ENCODE measurements around the gene FGFR4.

Gene FGFR4

DNA sequence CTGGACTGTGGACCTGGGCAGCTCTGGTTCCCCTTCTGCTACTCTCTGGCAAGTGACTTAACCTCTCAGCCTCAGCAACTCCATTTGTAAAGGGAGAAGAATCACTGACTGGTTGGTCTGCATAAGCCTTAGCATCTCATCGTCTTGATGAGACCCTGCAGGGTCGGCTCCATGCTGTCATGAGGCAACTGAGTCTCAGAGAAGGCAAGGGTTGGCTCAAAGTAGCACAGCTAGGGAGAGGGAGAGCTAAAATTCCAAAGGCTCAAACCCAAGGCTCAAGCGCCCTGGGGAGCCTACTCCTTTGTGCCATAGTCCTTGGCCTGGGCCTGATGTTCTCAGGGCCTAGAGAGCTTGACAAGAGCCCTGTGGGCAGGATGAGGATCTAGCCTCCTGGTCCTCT is 4.5 kb downstream of the FGFR4 start:
- H3K4me3 ChIP-seq (ENCODE audit: low read depth, low read length), result no peak overlapping the region

DNA sequence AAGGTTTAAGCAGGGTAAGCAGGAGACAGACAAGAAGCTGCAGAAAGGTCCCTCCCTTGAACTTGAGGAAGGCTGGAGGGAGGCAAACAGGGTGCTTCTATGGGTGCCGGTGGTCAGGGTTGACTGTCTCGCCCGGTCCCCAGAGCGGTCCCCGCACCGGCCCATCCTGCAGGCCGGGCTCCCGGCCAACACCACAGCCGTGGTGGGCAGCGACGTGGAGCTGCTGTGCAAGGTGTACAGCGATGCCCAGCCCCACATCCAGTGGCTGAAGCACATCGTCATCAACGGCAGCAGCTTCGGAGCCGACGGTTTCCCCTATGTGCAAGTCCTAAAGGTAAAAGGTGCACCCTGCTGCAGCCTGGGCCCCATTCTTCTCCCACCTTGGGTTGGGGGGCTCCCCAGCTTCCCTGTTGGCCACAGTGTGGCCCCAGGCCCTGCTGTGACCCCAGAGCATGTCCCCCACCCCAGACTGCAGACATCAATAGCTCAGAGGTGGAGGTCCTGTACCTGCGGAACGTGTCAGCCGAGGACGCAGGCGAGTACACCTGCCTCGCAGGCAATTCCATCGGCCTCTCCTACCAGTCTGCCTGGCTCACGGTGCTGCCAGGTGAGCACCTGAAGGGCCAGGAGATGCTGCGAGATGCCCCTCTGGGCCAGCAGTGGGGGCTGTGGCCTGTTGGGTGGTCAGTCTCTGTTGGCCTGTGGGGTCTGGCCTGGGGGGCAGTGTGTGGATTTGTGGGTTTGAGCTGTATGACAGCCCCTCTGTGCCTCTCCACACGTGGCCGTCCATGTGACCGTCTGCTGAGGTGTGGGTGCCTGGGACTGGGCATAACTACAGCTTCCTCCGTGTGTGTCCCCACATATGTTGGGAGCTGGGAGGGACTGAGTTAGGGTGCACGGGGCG is 5.7 kb downstream of the FGFR4 start:
- no peak overlapping the region for H3K4me3 ChIP-seq (ENCODE audit: low read depth, low read length)
- TF ChIP-seq, protein P1, sequence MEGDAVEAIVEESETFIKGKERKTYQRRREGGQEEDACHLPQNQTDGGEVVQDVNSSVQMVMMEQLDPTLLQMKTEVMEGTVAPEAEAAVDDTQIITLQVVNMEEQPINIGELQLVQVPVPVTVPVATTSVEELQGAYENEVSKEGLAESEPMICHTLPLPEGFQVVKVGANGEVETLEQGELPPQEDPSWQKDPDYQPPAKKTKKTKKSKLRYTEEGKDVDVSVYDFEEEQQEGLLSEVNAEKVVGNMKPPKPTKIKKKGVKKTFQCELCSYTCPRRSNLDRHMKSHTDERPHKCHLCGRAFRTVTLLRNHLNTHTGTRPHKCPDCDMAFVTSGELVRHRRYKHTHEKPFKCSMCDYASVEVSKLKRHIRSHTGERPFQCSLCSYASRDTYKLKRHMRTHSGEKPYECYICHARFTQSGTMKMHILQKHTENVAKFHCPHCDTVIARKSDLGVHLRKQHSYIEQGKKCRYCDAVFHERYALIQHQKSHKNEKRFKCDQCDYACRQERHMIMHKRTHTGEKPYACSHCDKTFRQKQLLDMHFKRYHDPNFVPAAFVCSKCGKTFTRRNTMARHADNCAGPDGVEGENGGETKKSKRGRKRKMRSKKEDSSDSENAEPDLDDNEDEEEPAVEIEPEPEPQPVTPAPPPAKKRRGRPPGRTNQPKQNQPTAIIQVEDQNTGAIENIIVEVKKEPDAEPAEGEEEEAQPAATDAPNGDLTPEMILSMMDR (IDR thresholded peaks at IDR 0.05; ENCODE audit: borderline replicate concordance, insufficient read depth, low read depth, low read length), result no peak

More for the DNA sequence above, 4.5 kb downstream of the FGFR4 start:
- TF ChIP-seq, protein P1 (IDR thresholded peaks at IDR 0.05; ENCODE audit: borderline replicate concordance, insufficient read depth, low read depth, low read length), result no peak

DNA sequence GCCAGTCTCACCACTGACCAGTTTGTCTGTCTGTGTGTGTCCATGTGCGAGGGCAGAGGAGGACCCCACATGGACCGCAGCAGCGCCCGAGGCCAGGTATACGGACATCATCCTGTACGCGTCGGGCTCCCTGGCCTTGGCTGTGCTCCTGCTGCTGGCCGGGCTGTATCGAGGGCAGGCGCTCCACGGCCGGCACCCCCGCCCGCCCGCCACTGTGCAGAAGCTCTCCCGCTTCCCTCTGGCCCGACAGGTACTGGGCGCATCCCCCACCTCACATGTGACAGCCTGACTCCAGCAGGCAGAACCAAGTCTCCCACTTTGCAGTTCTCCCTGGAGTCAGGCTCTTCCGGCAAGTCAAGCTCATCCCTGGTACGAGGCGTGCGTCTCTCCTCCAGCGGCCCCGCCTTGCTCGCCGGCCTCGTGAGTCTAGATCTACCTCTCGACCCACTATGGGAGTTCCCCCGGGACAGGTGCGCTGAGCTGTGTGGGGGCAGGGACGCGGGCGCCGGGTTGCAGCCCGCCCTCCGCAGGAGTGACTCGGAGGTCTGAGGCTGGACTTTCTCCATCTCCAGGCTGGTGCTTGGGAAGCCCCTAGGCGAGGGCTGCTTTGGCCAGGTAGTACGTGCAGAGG is 6.5 kb downstream of the FGFR4 start:
- no peak overlapping the region for H3K4me3 ChIP-seq (ENCODE audit: low read depth, low read length)
- TF ChIP-seq, protein P1 (IDR thresholded peaks at IDR 0.05; ENCODE audit: borderline replicate concordance, insufficient read depth, low read depth, low read length), result no peak

DNA sequence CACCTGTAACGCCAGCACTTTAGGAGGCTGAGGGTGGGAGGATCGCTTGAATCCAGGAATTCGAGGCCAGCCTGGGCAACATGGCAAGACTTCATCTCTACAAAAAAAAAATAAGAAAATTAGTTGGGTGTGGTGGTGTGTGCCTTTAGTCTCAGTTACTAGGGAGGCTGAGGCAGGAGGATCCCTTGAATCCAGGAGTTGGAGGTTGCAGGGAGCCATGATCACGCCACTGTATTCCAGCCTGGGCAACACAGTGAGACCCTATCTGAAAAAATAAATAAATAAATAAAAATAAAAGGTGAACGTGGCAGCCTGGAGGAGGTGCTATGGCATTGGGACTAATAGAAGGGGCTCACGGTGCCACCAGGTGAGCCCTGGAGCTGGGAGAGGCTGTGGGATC is 7.1 kb downstream of the FGFR4 start:
- TF ChIP-seq, protein P1 (IDR thresholded peaks at IDR 0.05; ENCODE audit: borderline replicate concordance, insufficient read depth, low read depth, low read length), result no peak
- H3K4me3 ChIP-seq (ENCODE audit: low read depth, low read length), result no peak overlapping the region

DNA sequence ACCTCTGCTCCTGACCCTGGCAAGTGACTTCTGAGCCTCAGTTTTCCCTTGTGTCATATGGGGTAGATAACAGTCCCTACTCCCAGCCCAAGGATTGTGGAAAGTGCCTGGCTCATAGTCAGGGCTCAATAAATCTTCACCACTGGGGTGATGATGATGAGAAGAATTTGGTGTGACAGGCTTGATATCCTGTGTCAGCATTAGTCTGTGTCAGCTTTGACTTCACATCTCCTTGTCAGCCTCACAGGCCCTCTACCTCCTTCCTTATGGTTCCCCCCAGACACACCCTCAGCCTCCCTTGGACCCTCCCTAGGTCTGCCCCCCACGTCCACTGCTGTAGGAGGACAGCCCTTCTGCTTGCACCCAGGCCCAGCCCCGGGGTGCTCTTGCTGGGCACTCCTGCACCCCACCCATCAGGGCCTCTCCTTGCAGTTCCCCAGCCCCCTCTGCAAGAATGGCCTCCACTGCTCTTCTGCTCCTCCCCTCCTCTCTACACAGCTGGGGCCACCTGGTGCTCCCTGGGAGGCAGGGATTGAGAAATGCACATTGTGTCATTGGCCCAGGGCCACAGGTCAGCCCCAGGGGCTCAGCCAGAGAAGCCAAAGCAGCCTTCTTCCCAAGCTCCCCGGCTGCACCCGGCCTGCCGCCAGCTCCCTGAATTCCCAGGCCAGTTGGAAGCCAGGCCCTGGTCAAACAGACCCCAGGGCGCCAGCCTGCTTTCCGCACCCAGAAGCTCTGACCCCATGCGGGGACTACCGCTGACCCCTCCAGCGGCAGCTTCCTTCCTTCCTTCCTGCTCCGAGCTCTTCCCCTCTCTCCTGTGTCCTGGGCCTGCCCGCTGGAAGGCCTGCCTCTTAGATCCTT is 7.7 kb downstream of the FGFR4 start:
- TF ChIP-seq, protein P1 (IDR thresholded peaks at IDR 0.05; ENCODE audit: borderline replicate concordance, insufficient read depth, low read depth, low read length), result no peak
- H3K4me3 ChIP-seq (ENCODE audit: low read depth, low read length), result no peak overlapping the region

DNA sequence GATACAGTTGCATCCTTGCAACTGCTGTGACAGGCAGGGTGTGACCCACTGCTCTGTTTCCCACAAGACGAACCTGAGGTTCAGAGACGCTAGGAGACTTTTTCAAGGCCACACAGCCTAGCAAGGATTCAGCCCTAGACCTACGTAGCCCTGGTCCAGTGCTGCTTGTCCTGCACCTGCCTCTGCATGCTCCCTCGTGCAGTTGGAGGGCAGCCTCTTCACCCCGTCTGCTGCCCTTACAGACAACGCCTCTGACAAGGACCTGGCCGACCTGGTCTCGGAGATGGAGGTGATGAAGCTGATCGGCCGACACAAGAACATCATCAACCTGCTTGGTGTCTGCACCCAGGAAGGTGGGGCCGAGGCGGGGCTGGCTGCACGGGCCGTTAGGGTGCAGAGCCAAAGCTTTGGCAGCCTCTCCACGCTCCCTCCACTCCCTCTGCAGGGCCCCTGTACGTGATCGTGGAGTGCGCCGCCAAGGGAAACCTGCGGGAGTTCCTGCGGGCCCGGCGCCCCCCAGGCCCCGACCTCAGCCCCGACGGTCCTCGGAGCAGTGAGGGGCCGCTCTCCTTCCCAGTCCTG is 8.5 kb downstream of the FGFR4 start:
- no peak overlapping the region for H3K4me3 ChIP-seq (ENCODE audit: low read depth, low read length)
- TF ChIP-seq, protein P1 (IDR thresholded peaks at IDR 0.05; ENCODE audit: borderline replicate concordance, insufficient read depth, low read depth, low read length), result no peak

Measured in GM12875 (cell line).